Measurements from ENCODE around the gene MS4A10. TPM values are rescaled to one million over a fixed set of nuclear protein-coding genes. Genes with fewer than 3 reads are reported as not detected.

MS4A10 gene
- total and polyA plus RNA-seq, 9 donors = 0.36 TPM; not detected in 8

GRCh38 chr11:60782393-60783140 lies 2.6 kb upstream of the MS4A10 start:
- no peaks in the 10 kb centered on the region for H3K27me3 ChIP-seq
- 84 to 90% (median 90%) methylated on average over 12 of the region's 12 CpGs for WGBS, 3 donors
- no peak for DNase-seq
- no peak overlapping the region for H3K4me3 ChIP-seq
- intact Hi-C loops (cut with DNase I) = loop anchor here in 1 of 4 donors (10.0 kb wide), 1 partner anchor 112 kb away; no protein-coding TSS in a partner anchor
- H3K27ac ChIP-seq = no peak overlapping the region
- TF ChIP-seq EP300 (IDR thresholded peaks at IDR 0.05) (no peak), CTCF (IDR thresholded peaks at IDR 0.05) (no peak), POLR2A (IDR thresholded peaks at IDR 0.05) (no peak)
- no peaks in the 10 kb centered on the region for H3K9me3 ChIP-seq
- H3K36me3 ChIP-seq = no peaks in the 10 kb centered on the region
- peaks cover 6% of the 10 kb centered on the region for H3K4me1 ChIP-seq (ENCODE audit: insufficient read depth)

GRCh38 chr11:60783141-60783484 lies 2.0 kb upstream of the MS4A10 start:
- TF ChIP-seq EP300 (IDR thresholded peaks at IDR 0.05) = no peak
- no peak for TF ChIP-seq CTCF (IDR thresholded peaks at IDR 0.05)
- TF ChIP-seq POLR2A (IDR thresholded peaks at IDR 0.05) = no peak
- Histone ChIP-seq H3K27ac (no peak overlapping the region), H3K4me3 (no peak overlapping the region), H3K36me3 (no peaks in the 10 kb centered on the region), H3K9me3 (no peaks in the 10 kb centered on the region), H3K27me3 (no peaks in the 10 kb centered on the region), H3K4me1 (ENCODE audit: insufficient read depth) (peaks cover 6% of the 10 kb centered on the region)
- no peak for DNase-seq
- intact Hi-C loops (cut with DNase I) = loop anchor here in 1 of 4 donors (10.0 kb wide), 1 partner anchor 112 kb away; no protein-coding TSS in a partner anchor
- WGBS, 3 donors = 90 to 96% (median 91%) methylated on average over 8 of the region's 8 CpGs

- WGBS, 3 donors = 89 to 94% (median 94%) methylated on average over 7 of the region's 7 CpGs
These were observed 1.2 kb upstream of the MS4A10 start for GRCh38 chr11:60783911-60784310.

GRCh38 chr11:60785806-60786361 lies 751 bp downstream of the MS4A10 start:
- no peaks in the 10 kb centered on the region for H3K9me3 ChIP-seq
- no peak for TF ChIP-seq POLR2A (IDR thresholded peaks at IDR 0.05)
- no peak for TF ChIP-seq EP300 (IDR thresholded peaks at IDR 0.05)
- TF ChIP-seq CTCF (IDR thresholded peaks at IDR 0.05) = no peak
- H3K36me3 ChIP-seq = no peaks in the 10 kb centered on the region
- 46 to 53% (median 51%) methylated on average over 8 of the region's 8 CpGs for WGBS, 3 donors
- no peak overlapping the region for H3K4me3 ChIP-seq
- H3K4me1 ChIP-seq (ENCODE audit: insufficient read depth) = peaks cover 6% of the 10 kb centered on the region
- H3K27me3 ChIP-seq = no peaks in the 10 kb centered on the region
- H3K27ac ChIP-seq = no peak overlapping the region
- DNase-seq = no peak
- intact Hi-C loops (cut with DNase I) = loop anchor here in 1 of 4 donors (10.0 kb wide), 1 partner anchor 109 kb away; no protein-coding TSS in a partner anchor

More at GRCh38 chr11:60783911-60784310, 1.2 kb upstream of the MS4A10 start:
- no peak for TF ChIP-seq POLR2A (IDR thresholded peaks at IDR 0.05)
- TF ChIP-seq CTCF (IDR thresholded peaks at IDR 0.05) = no peak
- TF ChIP-seq EP300 (IDR thresholded peaks at IDR 0.05) = no peak
- no peak for DNase-seq
- intact Hi-C loops (cut with DNase I) = loop anchor here in 1 of 4 donors (10.0 kb wide), 1 partner anchor 111 kb away; no protein-coding TSS in a partner anchor
- H3K4me1 ChIP-seq (ENCODE audit: insufficient read depth) = peaks cover 6% of the 10 kb centered on the region
- H3K36me3 ChIP-seq = no peaks in the 10 kb centered on the region
- no peak overlapping the region for H3K27ac ChIP-seq
- no peak overlapping the region for H3K4me3 ChIP-seq
- no peaks in the 10 kb centered on the region for H3K9me3 ChIP-seq
- no peaks in the 10 kb centered on the region for H3K27me3 ChIP-seq
